GM21529 (cell line): ENCODE data around the gene FBXL7.

Experiments
- ATAC-seq: cut with Tn5 transposase; IDR thresholded peaks from one replicate; pipeline ENCODE4 v1.9.1; 2021; ENCODE audit not compliant: unreplicated experiment

FBXL7 gene

DNA sequence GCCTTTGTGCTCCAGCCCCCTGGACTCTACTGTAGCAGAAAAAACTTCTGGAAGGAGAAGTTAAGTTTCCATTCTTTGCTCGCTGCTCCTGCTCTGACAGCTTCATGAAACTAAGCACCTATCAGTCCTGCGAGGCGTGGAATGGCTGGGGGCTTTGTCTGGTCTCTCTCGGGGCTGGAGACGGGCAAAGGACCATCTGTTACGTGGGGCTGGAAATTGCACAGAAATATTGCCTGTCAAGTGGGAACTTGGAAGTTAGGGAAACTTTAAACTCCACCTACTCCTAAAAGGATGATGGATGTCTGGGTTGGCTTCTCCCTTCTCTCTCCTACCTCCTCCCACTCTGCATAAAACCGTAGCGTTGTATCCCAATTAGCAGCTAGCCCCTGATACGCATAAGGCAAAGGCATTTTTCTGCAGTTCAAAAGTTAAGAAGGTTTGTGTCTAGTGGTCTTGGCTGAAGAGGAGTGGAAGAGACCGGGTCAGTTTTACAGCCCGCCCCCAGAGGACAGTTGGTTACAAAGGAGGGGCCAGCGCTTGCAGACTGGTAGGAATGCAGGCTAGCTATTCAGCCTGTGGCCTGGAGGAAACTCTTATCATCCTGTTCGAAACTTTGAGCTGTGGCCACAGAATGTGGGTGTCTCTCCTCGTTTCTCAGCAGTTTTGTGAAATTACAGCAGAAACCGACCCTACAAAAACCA, 1.3 kb downstream of the FBXL7 start:
- no peak for ATAC-seq

- no peak for ATAC-seq
These were observed 2.2 kb downstream of the FBXL7 start for GRCh38 chr5:15502208-15502607.

GRCh38 chr5:15506146-15506545, 6.2 kb downstream of the FBXL7 start:
- no peak for ATAC-seq

GRCh38 chr5:15506897-15507296, 6.9 kb downstream of the FBXL7 start:
- ATAC-seq: no peak

DNA sequence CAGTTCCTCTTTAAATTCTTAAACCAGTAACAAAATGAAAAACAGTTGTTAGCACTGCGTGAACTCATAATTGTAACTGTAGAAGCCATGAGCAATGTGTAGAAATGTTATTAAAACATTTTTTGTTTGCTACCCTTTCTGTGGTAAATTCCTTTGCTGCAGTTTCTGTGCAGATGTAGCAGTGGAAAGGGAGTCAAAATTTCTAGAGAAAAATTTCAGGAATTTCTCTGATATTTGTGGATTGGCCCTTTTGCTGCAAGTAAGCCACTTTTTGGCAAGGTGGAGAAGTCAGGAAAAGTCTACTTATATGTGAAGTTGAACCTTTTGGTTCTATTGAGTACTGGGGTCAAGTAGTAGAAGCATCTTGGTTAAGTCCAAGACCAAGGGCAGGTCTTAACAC, 10.1 kb downstream of the FBXL7 start:
- no peak for ATAC-seq

GRCh38 chr5:15510831-15511230, 10.9 kb downstream of the FBXL7 start:
- no peak for ATAC-seq

GRCh38 chr5:15513431-15513830, 13.5 kb downstream of the FBXL7 start:
- no peak for ATAC-seq

DNA sequence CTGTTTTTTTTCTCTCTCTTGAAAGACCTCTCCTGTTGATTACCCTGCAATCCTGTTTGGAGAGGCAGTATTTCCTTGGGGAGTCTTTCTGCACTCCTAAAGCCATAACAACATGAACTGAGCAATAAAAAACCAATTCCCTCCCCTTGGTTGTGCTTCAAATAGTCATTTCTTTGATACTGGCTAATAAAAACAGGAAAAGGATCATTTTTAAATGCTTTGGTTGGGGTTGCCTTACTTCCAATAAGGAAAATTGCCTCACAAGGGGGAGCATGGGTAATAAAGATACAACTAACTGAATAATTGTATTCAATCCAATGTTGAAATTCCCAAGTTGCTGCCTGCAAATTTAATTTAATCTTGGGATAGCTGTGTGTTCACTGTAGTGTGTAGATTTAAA, 13.9 kb downstream of the FBXL7 start:
- ATAC-seq: no peak

DNA sequence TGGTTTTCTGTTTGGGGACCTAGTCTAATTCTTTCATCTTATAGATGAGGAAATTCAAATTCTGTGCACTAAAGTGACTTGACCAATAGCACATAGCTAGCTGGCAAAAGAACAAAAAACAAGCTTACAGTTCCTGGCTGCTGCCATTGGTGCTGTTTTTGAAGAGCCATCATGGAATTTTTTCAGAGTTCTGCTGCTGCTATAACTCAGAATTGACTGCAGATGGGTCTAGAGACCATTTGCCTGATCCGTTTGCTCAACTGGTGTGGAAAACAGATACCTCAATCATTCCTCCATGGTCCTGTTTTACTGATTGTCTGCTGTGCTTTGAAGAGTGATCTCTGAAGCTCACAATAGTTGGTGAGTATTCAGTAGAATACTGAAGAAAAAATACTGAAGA, 15.2 kb downstream of the FBXL7 start:
- ATAC-seq: no peak

GRCh38 chr5:15516486-15516885, 16.5 kb downstream of the FBXL7 start:
- no peak for ATAC-seq

- no peak for ATAC-seq
These were observed 18.8 kb downstream of the FBXL7 start for GRCh38 chr5:15518786-15519185.

- no peak for ATAC-seq
These were observed 20.9 kb downstream of the FBXL7 start for GRCh38 chr5:15520856-15521255.

GRCh38 chr5:15521381-15522186, 21.6 kb downstream of the FBXL7 start:
- ATAC-seq: no peak

- ATAC-seq: no peak
These were observed 22.2 kb downstream of the FBXL7 start for GRCh38 chr5:15522187-15522520.

DNA sequence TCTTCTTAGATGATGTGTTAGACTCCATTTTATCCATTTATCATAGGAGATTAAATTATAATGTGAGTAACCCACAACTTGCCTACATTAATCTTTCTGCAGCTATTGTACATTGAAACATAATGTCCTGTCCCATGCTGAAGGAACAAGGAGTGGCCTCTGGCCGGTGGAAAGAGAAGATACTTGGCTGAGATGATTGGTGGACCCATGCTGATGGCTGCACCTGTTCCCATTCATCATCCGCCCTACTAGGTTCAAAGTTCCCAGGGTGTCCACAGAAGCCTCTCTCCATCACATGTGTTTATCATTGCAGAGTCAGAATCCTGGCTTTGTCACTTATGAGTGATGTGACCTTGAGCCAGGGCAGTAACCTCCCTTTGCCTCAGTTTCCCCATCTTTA, 24.7 kb downstream of the FBXL7 start:
- no peak for ATAC-seq

DNA sequence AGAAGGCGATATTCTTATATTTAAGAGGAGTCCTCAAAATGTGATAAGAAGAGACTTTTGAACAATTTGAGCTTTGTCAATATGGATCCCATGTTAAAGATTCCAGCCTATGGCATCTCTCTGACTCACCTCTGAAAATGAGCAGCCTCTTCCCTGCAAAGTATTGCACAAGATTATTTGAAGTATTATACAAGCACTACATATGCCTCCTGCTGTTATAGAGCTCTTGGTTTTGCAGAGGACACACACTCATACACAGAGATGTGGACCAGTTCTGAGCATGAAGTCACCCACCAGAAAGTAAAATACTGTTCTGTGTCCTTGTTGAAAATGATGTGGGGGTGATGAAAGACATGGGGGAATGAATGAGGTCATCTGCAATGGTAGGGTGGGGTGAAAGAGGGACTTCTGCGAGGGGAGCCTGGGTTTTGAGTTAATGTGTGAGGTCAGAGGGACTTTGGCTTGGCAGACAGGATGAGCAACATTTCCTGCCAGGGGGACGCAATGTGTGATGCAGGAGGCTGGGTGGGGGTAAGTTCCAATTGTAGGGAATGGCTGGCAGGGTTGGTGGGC, 25.8 kb downstream of the FBXL7 start:
- ATAC-seq: no peak

GRCh38 chr5:15526413-15526812, 26.4 kb downstream of the FBXL7 start:
- ATAC-seq: no peak

GRCh38 chr5:15528476-15528875, 28.5 kb downstream of the FBXL7 start:
- ATAC-seq: no peak

DNA sequence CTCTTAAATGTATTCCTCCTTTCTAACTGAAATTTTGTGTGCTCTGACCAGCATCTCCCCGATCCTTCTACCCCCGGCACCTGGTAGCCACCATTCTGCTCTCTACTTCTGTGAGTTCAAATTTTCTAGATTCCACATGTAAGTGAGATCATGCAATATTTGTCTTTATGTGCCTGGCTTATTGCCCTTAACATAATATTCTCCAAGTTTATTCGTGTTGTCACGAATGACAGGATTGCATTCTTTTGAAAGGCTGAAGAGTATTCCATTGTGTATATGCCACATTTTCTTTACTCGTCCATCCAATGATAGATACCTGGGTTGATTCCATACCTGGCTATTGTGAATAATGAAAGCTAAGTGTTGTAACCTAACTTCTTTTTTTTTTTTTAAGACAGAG, 29.0 kb downstream of the FBXL7 start:
- no peak for ATAC-seq

GRCh38 chr5:15529821-15530220, 29.8 kb downstream of the FBXL7 start:
- ATAC-seq: no peak

DNA sequence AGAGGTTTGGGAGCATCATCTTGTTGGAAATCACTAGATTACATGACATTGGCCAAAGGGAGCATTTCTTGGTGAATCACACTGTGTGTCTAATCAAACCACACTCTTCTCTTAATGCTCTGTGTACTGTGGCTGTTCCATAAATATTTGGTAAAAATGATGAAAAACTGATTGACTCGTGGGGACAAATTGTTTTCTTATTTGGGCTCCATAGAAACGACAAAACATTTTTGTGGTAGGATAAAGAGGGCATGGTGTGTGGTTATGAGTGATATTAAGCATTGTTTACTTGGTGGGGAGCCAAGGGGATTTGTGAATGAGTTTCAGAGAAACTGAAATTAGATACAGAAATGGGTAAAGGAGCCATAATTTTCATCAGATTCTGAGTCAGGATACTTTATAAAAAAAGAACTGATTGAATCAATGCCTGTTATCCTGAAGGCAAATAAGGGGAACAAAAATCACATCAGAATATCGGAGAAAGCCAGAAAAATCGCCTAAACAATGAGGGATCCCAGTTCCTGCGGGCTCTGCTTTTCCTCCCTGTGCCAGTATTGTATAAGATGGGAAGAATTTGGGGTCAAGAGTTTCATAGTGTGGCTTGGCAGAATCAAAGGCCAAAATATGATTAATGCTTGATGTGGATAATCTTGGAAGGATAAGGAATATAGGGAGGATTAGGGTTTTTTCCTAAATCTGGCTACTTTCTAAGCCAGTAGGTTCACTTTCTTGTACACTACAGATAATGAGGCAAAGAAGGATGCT, 33.3 kb downstream of the FBXL7 start:
- ATAC-seq: no peak

GRCh38 chr5:15535938-15536337, 36.0 kb downstream of the FBXL7 start:
- no peak for ATAC-seq
